A549 (cell line): ENCODE results near the gene NKD1. TPM values are rescaled to one million over a fixed set of nuclear protein-coding genes. Genes with fewer than 3 reads are reported as not detected.

Experiments used
- ATAC-seq, 2 experiments: fragments of 200-7000 bp in 1 of 2; fragments of >200 bp in 1 of 2; cut with Nextera tagmentation in 1 of 2; cut with Tn5 transposase in 1 of 2; 3 replicates each; pipeline versions ENCODE4 v1.8.0 to v1.9.1; 2018 to 2020; ENCODE audit warnings: mild to moderate bottlenecking in 1 of 2, moderate library complexity in 1 of 2
- CTCF ChIA-PET: fragments of 300-600 bp; sonication (Branson Sonifier 250); formaldehyde crosslinking; extraction: SDS; loops from one replicate; lab custom pipeline; 2021; ENCODE audit warnings: antibody characterized with exemption, inconsistent platforms; lab: Yijun Ruan, JAX
- POLR2A ChIA-PET: fragments of 350-600 bp; formaldehyde crosslinking; extraction: SDS; loops from one replicate; lab custom pipeline; 2021; ENCODE audit warnings: antibody characterized with exemption, inconsistent platforms; lab: Yijun Ruan, JAX
- DNase-seq, 2 experiments: peaks; one replicate each; pipeline versions ENCODE4 v3.0.0 to v3.0.0-alpha.2; 2011 to 2016; ENCODE audit warnings: low read depth in 1 of 2, low spot score in 1 of 2
- FAIRE-seq: peaks from 2 replicates; lab custom pipeline; 2011; peaks lifted over from hg19 to GRCh38; lab: Jason Lieb, UNC
- H3K27ac ChIP-seq, 2 experiments: fragments of >200 bp; sonication (Bioruptor Twin); formaldehyde crosslinking; 3 replicates each; pipeline ENCODE4 v1.5.1; 2016 to 2017
- H3K4me1 ChIP-seq: fragments of >200 bp; sonication (Bioruptor Twin); formaldehyde crosslinking; 3 replicates; pipeline ENCODE4 v1.6.1; 2016
- H3K4me2 ChIP-seq: fragments of >200 bp; sonication (Bioruptor Twin); formaldehyde crosslinking; 3 replicates; pipeline ENCODE4 v1.6.1; 2016
- H3K4me3 ChIP-seq: fragments of >200 bp; sonication (Bioruptor Twin); formaldehyde crosslinking; 3 replicates; pipeline ENCODE4 v1.5.1; 2016
- H3K9me3 ChIP-seq: fragments of >200 bp; sonication (Bioruptor Twin); formaldehyde crosslinking; 3 replicates; pipeline ENCODE4 v1.6.1; 2016
- ATOH8 ChIP-seq: fragments of 250-450 bp; sonication (Bioruptor Pico); IDR thresholded peaks from 2 replicates; pipeline ENCODE4 v1.5.0; 2020; ENCODE audit warnings: low read depth, mild to moderate bottlenecking, moderate library complexity
- CEBPB ChIP-seq, 2 experiments: fragments of >200 bp in 1 of 2; sonication (Bioruptor Twin) in 1 of 2; formaldehyde crosslinking in 1 of 2; IDR thresholded peaks; 2 replicates each; pipeline ENCODE4 v1.6.1; 2012 to 2016
- CHD2 ChIP-seq: fragments of 150-350 bp; IDR thresholded peaks from 2 replicates; pipeline ENCODE4 v1.6.1; 2014; ENCODE audit warnings: low read length; ENCODE audit not compliant: partially characterized antibody
- FOXS1 ChIP-seq: fragments of 250-450 bp; sonication (Bioruptor Pico); IDR thresholded peaks from 2 replicates; pipeline ENCODE4 v1.5.0; 2020; ENCODE audit warnings: mild to moderate bottlenecking, moderate library complexity
- HMGXB4 ChIP-seq: fragments of 250-450 bp; sonication (Bioruptor Pico); IDR thresholded peaks from 2 replicates; pipeline ENCODE4 v1.5.0; 2021; ENCODE audit warnings: mild to moderate bottlenecking, moderate library complexity, borderline replicate concordance
- HOXA7 ChIP-seq: fragments of 250-450 bp; sonication (Bioruptor Pico); IDR thresholded peaks from 2 replicates; pipeline ENCODE4 v1.5.0; 2020; ENCODE audit warnings: mild to moderate bottlenecking, moderate library complexity
- JUNB ChIP-seq: fragments of >200 bp; sonication (Bioruptor Twin); formaldehyde crosslinking; IDR thresholded peaks from 2 replicates; pipeline ENCODE4 v1.6.1; 2016
- RAD21 ChIP-seq, 2 experiments: fragments of >200 bp in 1 of 2; sonication (Bioruptor Twin) in 1 of 2; formaldehyde crosslinking in 1 of 2; IDR thresholded peaks in 1 of 2; conservative IDR thresholded peaks in 1 of 2; 2 replicates in 1 of 2; 3 replicates in 1 of 2; pipeline ENCODE4 v1.6.1; 2012 to 2018; ENCODE audit warnings: inconsistent platforms in 1 of 2
- WGBS: methylation state at CpG from one replicate; pipeline ENCODE4 v1.1.6; 2017; ENCODE audit errors: missing lambda C conversion rate; 5-methylcytosine and 5-hydroxymethylcytosine counted together
- polyA plus RNA-seq, 4 experiments: library from polyadenylated mRNA; depleted of rRNA in 3 of 4; stranded (reverse); fragments of >200 nt; fragmentation: RNase III in 1 of 4; extraction: RNeasy Plus Mini Kit Qiagen cat#74134 plus additional on column Dnase treatment in 1 of 4; gene quantifications; 2 replicates in 3 of 4; 3 replicates in 1 of 4; pipeline ENCODE4 v1.2.3, GENCODE V29; 2011 to 2017
- TF ChIP-seq, protein P1 (sequence below): fragments of >200 bp; sonication (Bioruptor Twin); formaldehyde crosslinking; IDR thresholded peaks from 3 replicates; pipeline ENCODE4 v1.5.1; 2016
- TF ChIP-seq, protein P2 (sequence below): fragments of 150-350 bp; IDR thresholded peaks from 2 replicates; pipeline ENCODE4 v1.6.1; 2014; ENCODE audit warnings: low read depth, mild to moderate bottlenecking, low read length
- TF ChIP-seq, protein P3 (sequence below): fragments of >200 bp; sonication (Bioruptor Twin); formaldehyde crosslinking; IDR thresholded peaks from 3 replicates; pipeline ENCODE4 v1.6.1; 2016
- TF ChIP-seq, protein P4 (sequence below): IDR thresholded peaks from 2 replicates; pipeline ENCODE4 v1.6.1; 2012

The NKD1 gene
- polyA plus RNA-seq, 2 of the 4 experiments (the other 2 are of a cell fraction) = 0.10 to 0.19 TPM

DNA sequence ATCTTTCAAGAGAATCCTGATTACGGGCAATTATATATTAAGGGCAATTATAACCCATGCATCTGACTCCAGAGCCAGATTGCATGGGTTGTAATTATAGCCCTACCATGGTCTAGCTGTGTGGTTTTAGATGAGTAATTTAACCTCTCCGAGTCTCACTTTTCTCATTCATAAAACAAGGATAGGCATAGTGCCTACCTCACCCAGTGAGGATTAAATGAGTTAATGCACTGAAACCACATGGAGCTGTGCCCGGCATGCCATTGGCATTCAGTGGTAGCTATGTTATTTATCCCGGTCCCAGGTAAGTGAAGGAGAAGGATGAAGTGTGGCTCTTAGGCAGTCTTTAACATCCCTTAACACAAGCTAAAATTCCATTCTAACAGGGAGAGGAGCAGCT lies 126.6 kb downstream of the NKD1 start (continued):
- TF ChIP-seq ATOH8 (CRISPR knock-in tag) = no peak
- no peak for TF ChIP-seq HOXA7

GRCh38 chr16:50675686-50676610 lies 127.8 kb downstream of the NKD1 start:
- no peak for FAIRE-seq
- Histone ChIP-seq H3K9me3 (peaks cover 31% of the 10 kb centered on the region), H3K4me3 (no peak overlapping the region), H3K27ac (no peak overlapping the region), H3K4me2 (no peak overlapping the region), H3K4me1 (no peaks in the 10 kb centered on the region)
- no peak for DNase-seq
- CTCF ChIA-PET = interaction anchor here (0.7 to 1.8 kb wide), 4 partner anchors 8 to 130 kb away, joined by 3 to 9 read pairs (median 6); no protein-coding TSS in a partner anchor
- 44% methylated on average over 21 of the region's 23 CpGs for WGBS
- POLR2A ChIA-PET = no interaction called here
- ATAC-seq = no peak
- TF ChIP-seq RAD21 (conservative IDR thresholded peaks at IDR 0.05 in 1 of 2, IDR thresholded peaks at IDR 0.05 in 1 of 2) (no peak), FOXS1 (CRISPR knock-in tag) (no peak), HMGXB4 (no peak), CHD2 (no peak), CEBPB (IDR thresholded peaks at IDR 0.05) (no peak), ATOH8 (CRISPR knock-in tag) (no peak), JUNB (no peak)
- TF ChIP-seq, protein P1, sequence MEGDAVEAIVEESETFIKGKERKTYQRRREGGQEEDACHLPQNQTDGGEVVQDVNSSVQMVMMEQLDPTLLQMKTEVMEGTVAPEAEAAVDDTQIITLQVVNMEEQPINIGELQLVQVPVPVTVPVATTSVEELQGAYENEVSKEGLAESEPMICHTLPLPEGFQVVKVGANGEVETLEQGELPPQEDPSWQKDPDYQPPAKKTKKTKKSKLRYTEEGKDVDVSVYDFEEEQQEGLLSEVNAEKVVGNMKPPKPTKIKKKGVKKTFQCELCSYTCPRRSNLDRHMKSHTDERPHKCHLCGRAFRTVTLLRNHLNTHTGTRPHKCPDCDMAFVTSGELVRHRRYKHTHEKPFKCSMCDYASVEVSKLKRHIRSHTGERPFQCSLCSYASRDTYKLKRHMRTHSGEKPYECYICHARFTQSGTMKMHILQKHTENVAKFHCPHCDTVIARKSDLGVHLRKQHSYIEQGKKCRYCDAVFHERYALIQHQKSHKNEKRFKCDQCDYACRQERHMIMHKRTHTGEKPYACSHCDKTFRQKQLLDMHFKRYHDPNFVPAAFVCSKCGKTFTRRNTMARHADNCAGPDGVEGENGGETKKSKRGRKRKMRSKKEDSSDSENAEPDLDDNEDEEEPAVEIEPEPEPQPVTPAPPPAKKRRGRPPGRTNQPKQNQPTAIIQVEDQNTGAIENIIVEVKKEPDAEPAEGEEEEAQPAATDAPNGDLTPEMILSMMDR = no peak
- TF ChIP-seq, protein P2, sequence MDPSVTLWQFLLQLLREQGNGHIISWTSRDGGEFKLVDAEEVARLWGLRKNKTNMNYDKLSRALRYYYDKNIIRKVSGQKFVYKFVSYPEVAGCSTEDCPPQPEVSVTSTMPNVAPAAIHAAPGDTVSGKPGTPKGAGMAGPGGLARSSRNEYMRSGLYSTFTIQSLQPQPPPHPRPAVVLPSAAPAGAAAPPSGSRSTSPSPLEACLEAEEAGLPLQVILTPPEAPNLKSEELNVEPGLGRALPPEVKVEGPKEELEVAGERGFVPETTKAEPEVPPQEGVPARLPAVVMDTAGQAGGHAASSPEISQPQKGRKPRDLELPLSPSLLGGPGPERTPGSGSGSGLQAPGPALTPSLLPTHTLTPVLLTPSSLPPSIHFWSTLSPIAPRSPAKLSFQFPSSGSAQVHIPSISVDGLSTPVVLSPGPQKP = no peak
- TF ChIP-seq, protein P3, sequence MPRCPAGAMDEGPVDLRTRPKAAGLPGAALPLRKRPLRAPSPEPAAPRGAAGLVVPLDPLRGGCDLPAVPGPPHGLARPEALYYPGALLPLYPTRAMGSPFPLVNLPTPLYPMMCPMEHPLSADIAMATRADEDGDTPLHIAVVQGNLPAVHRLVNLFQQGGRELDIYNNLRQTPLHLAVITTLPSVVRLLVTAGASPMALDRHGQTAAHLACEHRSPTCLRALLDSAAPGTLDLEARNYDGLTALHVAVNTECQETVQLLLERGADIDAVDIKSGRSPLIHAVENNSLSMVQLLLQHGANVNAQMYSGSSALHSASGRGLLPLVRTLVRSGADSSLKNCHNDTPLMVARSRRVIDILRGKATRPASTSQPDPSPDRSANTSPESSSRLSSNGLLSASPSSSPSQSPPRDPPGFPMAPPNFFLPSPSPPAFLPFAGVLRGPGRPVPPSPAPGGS = no peak
- TF ChIP-seq, protein P4, sequence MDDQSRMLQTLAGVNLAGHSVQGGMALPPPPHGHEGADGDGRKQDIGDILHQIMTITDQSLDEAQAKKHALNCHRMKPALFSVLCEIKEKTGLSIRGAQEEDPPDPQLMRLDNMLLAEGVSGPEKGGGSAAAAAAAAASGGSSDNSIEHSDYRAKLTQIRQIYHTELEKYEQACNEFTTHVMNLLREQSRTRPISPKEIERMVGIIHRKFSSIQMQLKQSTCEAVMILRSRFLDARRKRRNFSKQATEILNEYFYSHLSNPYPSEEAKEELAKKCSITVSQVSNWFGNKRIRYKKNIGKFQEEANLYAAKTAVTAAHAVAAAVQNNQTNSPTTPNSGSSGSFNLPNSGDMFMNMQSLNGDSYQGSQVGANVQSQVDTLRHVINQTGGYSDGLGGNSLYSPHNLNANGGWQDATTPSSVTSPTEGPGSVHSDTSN = no peak
